Panc1 (cell line): ENCODE results near the gene C12orf42. TPM values are rescaled to one million over a fixed set of nuclear protein-coding genes. Genes with fewer than 3 reads are reported as not detected.

Source experiments
- ATAC-seq: fragments of 200-7000 bp; cut with Tn5 transposase; 2 replicates; pipeline ENCODE4 v1.9.1; 2020; ENCODE audit warnings: mild to moderate bottlenecking, moderate library complexity
- BruUV-seq: library from RNA; stranded (reverse); fragments of 400-500 nt; replicated peaks from 2 replicates; lab custom pipeline; 2021; lab: Mats Ljungman, UMichigan
- CTCF ChIA-PET: fragments of 300-600 bp; sonication (Branson Sonifier 250); formaldehyde crosslinking; loops from one replicate; lab custom pipeline; 2022; ENCODE audit warnings: antibody characterized with exemption; lab: Charles Lee
- POLR2A ChIA-PET: fragments of 300-600 bp; sonication (Branson Sonifier 250); formaldehyde crosslinking; loops from one replicate; lab custom pipeline; 2022; ENCODE audit warnings: antibody characterized with exemption; lab: Charles Lee
- DNase-seq: peaks from one replicate; pipeline ENCODE4 v3.0.0-alpha.2; 2010; ENCODE audit warnings: low read depth, low spot score
- H3K27ac ChIP-seq: 2 replicates; pipeline ENCODE4 v1.5.1; 2011; ENCODE audit warnings: mild to moderate bottlenecking, low read length, inconsistent platforms
- H3K27me3 ChIP-seq: fragments of 200-500 bp; sonication (Bioruptor generic); 2 replicates; pipeline ENCODE4 v1.6.0; 2014; ENCODE audit warnings: low read length, inconsistent platforms; ENCODE audit not compliant: control insufficient read depth, insufficient read depth
- H3K36me3 ChIP-seq: fragments of 200-500 bp; sonication (Bioruptor generic); 2 replicates; pipeline ENCODE4 v1.5.1; 2014; ENCODE audit warnings: inconsistent platforms, mild to moderate bottlenecking, low read length, moderate library complexity; ENCODE audit not compliant: control insufficient read depth, insufficient read depth
- H3K4me1 ChIP-seq: 2 replicates; pipeline ENCODE4 v1.5.1; 2011; ENCODE audit warnings: inconsistent platforms, mild to moderate bottlenecking, low read length, moderate library complexity; ENCODE audit not compliant: control insufficient read depth, insufficient read depth
- H3K4me3 ChIP-seq, 2 experiments: 2 replicates each; pipeline ENCODE4 v1.5.1; 2011 to 2012; ENCODE audit warnings: low read depth in 2 of 2, low read length in 2 of 2, mild to moderate bottlenecking in 2 of 2, inconsistent platforms in 1 of 2, moderate library complexity in 1 of 2
- H3K9me3 ChIP-seq: fragments of 200-500 bp; sonication (Bioruptor generic); 2 replicates; pipeline ENCODE4 v1.5.1; 2014; ENCODE audit warnings: low read depth, mild to moderate bottlenecking, inconsistent platforms, low read length, moderate library complexity; ENCODE audit not compliant: control insufficient read depth, insufficient read depth
- CTCF ChIP-seq: fragments of 450-650 bp; IDR thresholded peaks from 2 replicates; pipeline ENCODE4 v1.5.1; 2017; ENCODE audit warnings: mild to moderate bottlenecking
- POLR2AphosphoS5 ChIP-seq: IDR thresholded peaks from 2 replicates; pipeline ENCODE4 v1.6.1; 2012; ENCODE audit warnings: mild to moderate bottlenecking, low read depth, low read length, moderate library complexity
- REST ChIP-seq, 2 experiments: IDR thresholded peaks; 2 replicates each; pipeline ENCODE4 v1.6.1; 2011 to 2012; ENCODE audit warnings: low read depth in 2 of 2, control low read depth in 1 of 2, low read length in 1 of 2, mild to moderate bottlenecking in 1 of 2, moderate library complexity in 1 of 2; ENCODE audit not compliant: insufficient read depth in 1 of 2
- SIN3A ChIP-seq: IDR thresholded peaks from 2 replicates; pipeline ENCODE4 v1.6.1; 2012; ENCODE audit warnings: low read depth, mild to moderate bottlenecking, low read length, moderate library complexity, borderline replicate concordance; ENCODE audit not compliant: insufficient read depth
- TCF7L2 ChIP-seq: IDR thresholded peaks from 2 replicates; pipeline ENCODE4 v1.6.1; 2011; ENCODE audit warnings: mild to moderate bottlenecking, low read depth, low read length, inconsistent platforms
- in situ Hi-C: cut with HindIII; loops from 2 replicates; pipeline ENCODE4 v1.10.0; 2016; ENCODE audit warnings: low sequenced_read_pairs, low pct_unique_long_range_greater_than_20kb
- intact Hi-C: fragments of 100-400 bp; cut with micrococcal nuclease; formaldehyde crosslinking; loops from one replicate; pipeline ENCODE4 v1.10.0; 2022; ENCODE audit not compliant: unreplicated experiment
- total RNA-seq: library from RNA; stranded (reverse); gene quantifications from one replicate; pipeline ENCODE4 v1.2.1, GENCODE V29; 2021; ENCODE audit not compliant: unreplicated experiment

The C12orf42 gene
- total RNA-seq, 1 experiment from 2014 or later, result not detected

- Histone ChIP-seq H3K27ac (no peak overlapping the region), H3K4me1 (no peaks in the 10 kb centered on the region), H3K36me3 (no peaks in the 10 kb centered on the region), H3K9me3 (no peaks in the 10 kb centered on the region), H3K4me3 (no peak overlapping the region), H3K27me3 (no peaks in the 10 kb centered on the region)
- TF ChIP-seq CTCF (no peak), POLR2AphosphoS5 (no peak), REST (IDR thresholded peaks at IDR 0.05; ENCODE audit: insufficient read depth in 1 of 2, low read depth in 2 of 2, low read length in 1 of 2) (no peak), TCF7L2 (no peak), SIN3A (no peak)
- no TSS peak for BruUV-seq
- intact Hi-C loops (no loop called here), in situ Hi-C loops (no loop called here)
- CTCF ChIA-PET, result no interaction called here
- ATAC-seq (no peak), DNase-seq (no peak)
- POLR2A ChIA-PET, result no interaction called here
Measured at GRCh38 chr12:103382736-103383346, 112.9 kb downstream of the C12orf42 start.

GRCh38 chr12:103382119-103382518 lies 113.6 kb downstream of the C12orf42 start:
- H3K4me3 ChIP-seq, result no peak overlapping the region
- DNase-seq (no peak), ATAC-seq (no peak)
- in situ Hi-C loops (no loop called here), intact Hi-C loops (no loop called here)
- H3K27ac ChIP-seq, result no peak overlapping the region
- H3K4me1 ChIP-seq, result no peaks in the 10 kb centered on the region
- H3K27me3 ChIP-seq, result no peaks in the 10 kb centered on the region
- BruUV-seq, result no TSS peak
- POLR2A ChIA-PET, result no interaction called here
- H3K36me3 ChIP-seq, result no peaks in the 10 kb centered on the region
- CTCF ChIA-PET, result no interaction called here
- no peak for TF ChIP-seq CTCF
- no peak for TF ChIP-seq SIN3A
- TF ChIP-seq REST (IDR thresholded peaks at IDR 0.05; ENCODE audit: insufficient read depth in 1 of 2, low read depth in 2 of 2, low read length in 1 of 2), result no peak
- TF ChIP-seq POLR2AphosphoS5, result no peak
- no peak for TF ChIP-seq TCF7L2
- H3K9me3 ChIP-seq, result no peaks in the 10 kb centered on the region
